Lower leg skin (tissue), 4 donors: ENCODE data around the gene DCAF11. TPM values are rescaled to one million over a fixed set of nuclear protein-coding genes. Genes with fewer than 3 reads are reported as not detected.

Source experiments
- DNase-seq, 2 donors: peaks; one replicate each; pipeline ENCODE4 v3.0.0-alpha.2; 2019; ENCODE audit warnings: low spot score in 2 of 2
- H3K4me3 ChIP-seq: fragments of 200-600 bp; sonication (generic); 2 replicates; pipeline ENCODE4 v1.5.1; 2017; ENCODE audit warnings: mild to moderate bottlenecking, low read depth; ENCODE audit not compliant: poor library complexity, severe bottlenecking
- POLR2A ChIP-seq, 2 donors: fragments of 450-650 bp; IDR thresholded peaks; one replicate each; pipeline ENCODE4 v1.6.1; 2016 to 2017; ENCODE audit warnings: antibody characterized with exemption in 2 of 2, mild to moderate bottlenecking in 1 of 2, moderate library complexity in 1 of 2
- WGBS, 2 donors: methylation state at CpG; one replicate each; pipeline ENCODE4 v1.1.5; 2018; 5-methylcytosine and 5-hydroxymethylcytosine counted together
- intact Hi-C: fragments of 100-400 bp; cut with DNase I; formaldehyde crosslinking; loops from one replicate; pipeline ENCODE4 v1.15.0; 2023; ENCODE audit warnings: low total_unique reads
- total RNA-seq, 4 donors: library from RNA; depleted of rRNA; stranded (reverse); fragments of >200 nt; gene quantifications; one replicate each; pipeline ENCODE4 v1.1.0, GENCODE V29; 2016
- TF ChIP-seq, protein P1 (sequence below), 3 donors: fragments of 450-650 bp; IDR thresholded peaks; one replicate each; pipeline ENCODE4 v1.5.1; 2016; ENCODE audit warnings: antibody characterized with exemption in 3 of 3, mild to moderate bottlenecking in 3 of 3, moderate library complexity in 2 of 3

DCAF11 gene
- total RNA-seq, 4 donors from 2014 or later = 53.3 to 134 (median 64.3) TPM

DNA sequence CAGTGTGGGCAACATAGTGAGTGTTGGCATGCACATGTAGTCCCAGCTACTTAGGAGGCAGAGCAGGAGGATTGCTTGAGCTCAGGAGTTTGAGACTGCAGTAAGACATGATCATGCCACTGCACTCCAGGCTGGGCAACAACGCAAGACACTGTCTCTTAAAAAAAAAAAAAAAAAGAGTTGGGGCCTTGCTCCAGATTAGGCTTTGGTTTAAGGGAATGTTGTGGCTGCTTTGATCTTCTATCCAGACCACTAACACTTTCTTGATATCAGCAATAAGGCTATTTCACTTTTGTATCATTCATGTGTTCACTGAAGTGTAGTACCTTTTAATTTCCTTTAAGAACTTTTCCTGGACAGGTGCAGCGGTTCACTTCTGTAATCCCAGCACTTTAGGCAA, 13.1 kb downstream of the DCAF11 start:
- DNase-seq = no peak
- TF ChIP-seq, protein P1, sequence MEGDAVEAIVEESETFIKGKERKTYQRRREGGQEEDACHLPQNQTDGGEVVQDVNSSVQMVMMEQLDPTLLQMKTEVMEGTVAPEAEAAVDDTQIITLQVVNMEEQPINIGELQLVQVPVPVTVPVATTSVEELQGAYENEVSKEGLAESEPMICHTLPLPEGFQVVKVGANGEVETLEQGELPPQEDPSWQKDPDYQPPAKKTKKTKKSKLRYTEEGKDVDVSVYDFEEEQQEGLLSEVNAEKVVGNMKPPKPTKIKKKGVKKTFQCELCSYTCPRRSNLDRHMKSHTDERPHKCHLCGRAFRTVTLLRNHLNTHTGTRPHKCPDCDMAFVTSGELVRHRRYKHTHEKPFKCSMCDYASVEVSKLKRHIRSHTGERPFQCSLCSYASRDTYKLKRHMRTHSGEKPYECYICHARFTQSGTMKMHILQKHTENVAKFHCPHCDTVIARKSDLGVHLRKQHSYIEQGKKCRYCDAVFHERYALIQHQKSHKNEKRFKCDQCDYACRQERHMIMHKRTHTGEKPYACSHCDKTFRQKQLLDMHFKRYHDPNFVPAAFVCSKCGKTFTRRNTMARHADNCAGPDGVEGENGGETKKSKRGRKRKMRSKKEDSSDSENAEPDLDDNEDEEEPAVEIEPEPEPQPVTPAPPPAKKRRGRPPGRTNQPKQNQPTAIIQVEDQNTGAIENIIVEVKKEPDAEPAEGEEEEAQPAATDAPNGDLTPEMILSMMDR (IDR thresholded peaks at IDR 0.05) = no peak
- no peak for TF ChIP-seq POLR2A (IDR thresholded peaks at IDR 0.05)
- intact Hi-C loops = no loop called here
- no peak overlapping the region for H3K4me3 ChIP-seq
- 84 to 91% methylated on average over 2 of the region's 2 CpGs for WGBS, 2 donors

DNA sequence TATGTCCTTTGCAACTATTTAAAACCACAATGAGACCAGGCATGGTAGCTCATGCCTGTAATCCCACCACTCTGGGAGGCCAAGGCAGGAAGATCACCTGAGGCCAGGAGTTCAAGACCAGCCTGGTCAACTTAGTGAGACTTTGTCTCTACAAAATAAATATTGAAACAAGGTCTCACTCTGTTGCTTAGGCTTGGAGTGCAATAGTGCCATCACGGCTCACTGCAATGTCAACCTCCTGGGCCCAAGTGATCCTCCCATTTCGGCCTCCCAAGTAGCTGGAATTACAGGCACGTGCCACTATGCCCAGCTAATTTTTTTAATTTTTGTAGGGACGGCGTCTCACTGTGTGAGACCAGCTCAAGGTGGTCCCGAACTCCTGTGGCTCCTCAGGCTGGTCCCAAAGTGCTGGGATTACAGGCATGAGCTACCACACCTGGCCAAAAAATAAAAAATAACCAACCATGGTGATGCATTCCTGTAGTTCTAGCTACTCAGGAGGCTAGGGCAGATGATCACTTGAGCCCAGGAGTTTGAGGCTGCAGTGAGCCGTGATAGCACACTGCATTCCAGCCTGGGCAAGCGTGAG, 14.9 kb downstream of the DCAF11 start:
- WGBS, 2 donors = 92 to 96% methylated on average over 8 of the region's 8 CpGs
- TF ChIP-seq, protein P1 (IDR thresholded peaks at IDR 0.05) = no peak
- TF ChIP-seq POLR2A (IDR thresholded peaks at IDR 0.05) = no peak
- no peak for DNase-seq
- H3K4me3 ChIP-seq = no peak overlapping the region
- intact Hi-C loops = no loop called here

DNA sequence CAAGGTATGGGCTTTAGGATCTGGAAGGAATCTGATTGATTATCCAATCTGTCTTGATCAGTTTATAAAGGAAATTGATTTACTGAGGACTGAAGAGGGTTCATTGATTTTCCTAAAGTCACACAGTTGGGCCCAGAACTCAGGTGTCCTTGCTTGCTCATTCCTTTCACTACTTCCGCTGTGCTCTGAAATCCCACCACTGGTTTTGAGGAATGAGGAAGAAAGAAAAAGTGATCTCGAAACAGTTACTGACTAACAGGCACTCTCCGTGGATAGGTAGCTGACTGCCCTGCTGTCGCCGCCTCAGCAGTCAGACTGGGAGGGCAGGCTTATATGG, 15.8 kb downstream of the DCAF11 start, which contains the start of gene FITM1:
FITM1 (plus strand) TSS at position 280 of the 337 bp plus-strand sequence. CDS start 905 bp downstream, outside the sequence.
- 83 to 93% methylated on average over 5 of the region's 5 CpGs for WGBS, 2 donors
- DNase-seq = no peak
- H3K4me3 ChIP-seq = no peak within 1 kb of the TSS
- intact Hi-C loops = no loop called here
- no peak for TF ChIP-seq POLR2A (IDR thresholded peaks at IDR 0.05)
- TF ChIP-seq, protein P1 (IDR thresholded peaks at IDR 0.05) = no peak

DNA sequence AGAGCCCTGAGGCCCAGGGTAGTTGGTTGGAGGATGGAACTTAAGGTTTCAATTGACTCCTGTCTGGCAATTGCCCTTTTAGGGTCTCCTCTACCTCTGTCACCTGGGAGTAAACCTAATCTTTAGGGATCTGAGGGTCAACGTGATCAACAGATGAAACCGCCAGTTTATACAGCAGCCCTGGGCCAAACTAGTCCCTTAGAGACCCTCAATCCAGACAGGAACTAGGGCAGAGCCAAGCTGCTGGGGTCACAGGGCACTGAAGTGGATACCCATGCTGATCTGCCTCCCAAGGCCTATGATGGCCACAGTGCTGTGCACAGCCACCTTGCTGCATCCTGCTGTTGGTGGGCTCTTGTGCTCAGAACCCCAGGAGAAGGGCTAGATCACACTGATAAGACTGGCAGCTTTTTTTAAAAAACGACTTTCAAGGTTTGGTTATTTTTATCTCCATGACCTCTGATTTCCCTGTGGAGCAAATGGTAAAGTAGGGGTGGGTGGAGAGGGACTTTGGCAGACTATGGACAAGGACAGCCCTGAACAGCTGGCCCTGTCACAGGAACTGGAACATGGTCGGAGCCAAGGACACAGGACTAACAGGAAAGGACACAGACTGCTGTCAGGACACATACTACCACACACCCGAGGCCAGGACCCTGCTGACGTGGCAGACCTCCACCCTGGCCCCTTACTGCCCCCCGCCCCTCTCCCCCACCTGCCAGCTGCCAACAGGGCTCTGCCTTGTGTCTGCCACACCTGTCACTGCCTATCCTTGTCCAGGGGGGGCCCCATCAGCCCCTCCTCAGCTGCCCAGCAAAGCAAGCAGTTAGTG, 16.4 kb downstream of the DCAF11 start:
- intact Hi-C loops = no loop called here
- DNase-seq = no peak
- TF ChIP-seq, protein P1 (IDR thresholded peaks at IDR 0.05) = no peak
- TF ChIP-seq POLR2A (IDR thresholded peaks at IDR 0.05) = no peak
- WGBS, 2 donors = 66 to 71% methylated on average over 6 to 7 of the region's 7 CpGs
- H3K4me3 ChIP-seq = no peak overlapping the region

GRCh38 chr14:24131549-24131966, 17.0 kb downstream of the DCAF11 start:
- no peak for DNase-seq
- no peak overlapping the region for H3K4me3 ChIP-seq
- intact Hi-C loops = no loop called here
- TF ChIP-seq POLR2A (IDR thresholded peaks at IDR 0.05) = no peak
- TF ChIP-seq, protein P1 (IDR thresholded peaks at IDR 0.05) = no peak
- WGBS, 2 donors = 78 to 83% methylated on average over 15 of the region's 15 CpGs
